ENCODE results near the gene CTSD.
A peak's percentile ranks its signal among the peaks of the same experiment; 100 is the strongest.

The CTSD gene

GRCh38 chr11:1778141-1778911 is 14.6 kb upstream of the CTSD start:
- H3K36me3 Mint-ChIP-seq, result peaks cover 2% of the 10 kb centered on the region
- H3K9me3 Mint-ChIP-seq, result peaks cover 1% of the 10 kb centered on the region
- ATAC-seq (ENCODE audit: low read depth) (no peak), DNase-seq (ENCODE audit: low spot score in 2 of 2) (no peak)
- H3K27ac Mint-ChIP-seq, result no peak overlapping the region
- H3K4me1 Mint-ChIP-seq, result peaks cover 26% of the 10 kb centered on the region
- H3K4me3 Mint-ChIP-seq, result no peak overlapping the region
- H3K27me3 Mint-ChIP-seq, result peaks cover 19% of the 10 kb centered on the region

- ATAC-seq (ENCODE audit: low read depth), result no peak
- no peak for DNase-seq (ENCODE audit: low spot score in 2 of 2)
- Mint-ChIP-seq H3K4me1 (peaks cover 26% of the 10 kb centered on the region), H3K4me3 (no peak overlapping the region), H3K27me3 (peaks cover 20% of the 10 kb centered on the region), H3K27ac (no peak overlapping the region), H3K9me3 (peaks cover 1% of the 10 kb centered on the region), H3K36me3 (peaks cover 2% of the 10 kb centered on the region)
Measured at GRCh38 chr11:1777737-1778136, 14.0 kb upstream of the CTSD start.

GRCh38 chr11:1776944-1777715 is 13.4 kb upstream of the CTSD start:
- no peak overlapping the region for H3K4me3 Mint-ChIP-seq
- H3K9me3 Mint-ChIP-seq, result peaks cover 1% of the 10 kb centered on the region
- peaks cover 24% of the 10 kb centered on the region for H3K4me1 Mint-ChIP-seq
- no peak overlapping the region for H3K27ac Mint-ChIP-seq
- ATAC-seq (ENCODE audit: low read depth), result no peak
- peaks cover 25% of the 10 kb centered on the region for H3K27me3 Mint-ChIP-seq
- no peak for DNase-seq (ENCODE audit: low spot score in 2 of 2)
- peaks cover 2% of the 10 kb centered on the region for H3K36me3 Mint-ChIP-seq

- peaks cover 2% of the 10 kb centered on the region for H3K36me3 Mint-ChIP-seq
- peaks cover 27% of the 10 kb centered on the region for H3K27me3 Mint-ChIP-seq
- peaks cover 1% of the 10 kb centered on the region for H3K9me3 Mint-ChIP-seq
- peaks cover 22% of the 10 kb centered on the region for H3K4me1 Mint-ChIP-seq
- H3K4me3 Mint-ChIP-seq, result no peak overlapping the region
- DNase-seq (ENCODE audit: low spot score in 2 of 2) (no peak), ATAC-seq (ENCODE audit: low read depth) (no peak)
- no peak overlapping the region for H3K27ac Mint-ChIP-seq
Measured at GRCh38 chr11:1776331-1776851, 12.7 kb upstream of the CTSD start.

- Mint-ChIP-seq H3K4me3 (no peak overlapping the region), H3K4me1 (peaks cover 7% of the 10 kb centered on the region), H3K9me3 (peaks cover 1% of the 10 kb centered on the region), H3K27me3 (peaks cover 32% of the 10 kb centered on the region), H3K27ac (no peak overlapping the region), H3K36me3 (peaks cover 2% of the 10 kb centered on the region)
- DNase-seq (ENCODE audit: low spot score in 2 of 2), result no peak
- ATAC-seq (ENCODE audit: low read depth), result no peak
Measured at GRCh38 chr11:1774886-1775285, 11.2 kb upstream of the CTSD start.

- Mint-ChIP-seq H3K4me3 (no peak overlapping the region), H3K27me3 (peaks cover 32% of the 10 kb centered on the region), H3K27ac (no peak overlapping the region), H3K36me3 (peaks cover 2% of the 10 kb centered on the region), H3K4me1 (peaks cover 5% of the 10 kb centered on the region), H3K9me3 (peaks cover 1% of the 10 kb centered on the region)
- ATAC-seq (ENCODE audit: low read depth), result no peak
- DNase-seq (ENCODE audit: low spot score in 2 of 2), result no peak
Measured at GRCh38 chr11:1773994-1774550, 10.3 kb upstream of the CTSD start.

- DNase-seq (ENCODE audit: low spot score in 2 of 2), result no peak
- Mint-ChIP-seq H3K9me3 (peaks cover 1% of the 10 kb centered on the region), H3K27ac (no peak overlapping the region), H3K36me3 (peaks cover 2% of the 10 kb centered on the region), H3K4me1 (peaks cover 5% of the 10 kb centered on the region), H3K4me3 (no peak overlapping the region), H3K27me3 (peaks cover 32% of the 10 kb centered on the region)
- no peak for ATAC-seq (ENCODE audit: low read depth)
Measured at GRCh38 chr11:1773131-1773993, 9.6 kb upstream of the CTSD start.

- H3K4me3 Mint-ChIP-seq, result no peak overlapping the region
Measured at GRCh38 chr11:1772270-1773130, 8.8 kb upstream of the CTSD start.

GRCh38 chr11:1771700-1772099 is 8.0 kb upstream of the CTSD start:
- Mint-ChIP-seq H3K27me3 (peaks cover 26% of the 10 kb centered on the region), H3K4me1 (peaks cover 5% of the 10 kb centered on the region), H3K36me3 (peaks cover 2% of the 10 kb centered on the region), H3K9me3 (peaks cover 1% of the 10 kb centered on the region), H3K4me3 (no peak overlapping the region), H3K27ac (no peak overlapping the region)
- ATAC-seq (ENCODE audit: low read depth) (no peak), DNase-seq (ENCODE audit: low spot score in 2 of 2) (no peak)

More at GRCh38 chr11:1772270-1773130, 8.8 kb upstream of the CTSD start:
- Mint-ChIP-seq H3K27me3 (peaks cover 32% of the 10 kb centered on the region), H3K4me1 (peaks cover 5% of the 10 kb centered on the region), H3K36me3 (peaks cover 2% of the 10 kb centered on the region), H3K27ac (no peak overlapping the region), H3K9me3 (peaks cover 1% of the 10 kb centered on the region)
- no peak for DNase-seq (ENCODE audit: low spot score in 2 of 2)
- peak; percentile 35 for ATAC-seq (ENCODE audit: low read depth)

- Mint-ChIP-seq H3K4me3 (no peak overlapping the region), H3K36me3 (peaks cover 2% of the 10 kb centered on the region), H3K27me3 (peaks cover 25% of the 10 kb centered on the region), H3K9me3 (peaks cover 1% of the 10 kb centered on the region), H3K4me1 (peaks cover 5% of the 10 kb centered on the region), H3K27ac (no peak overlapping the region)
- ATAC-seq (ENCODE audit: low read depth), result no peak
- no peak for DNase-seq (ENCODE audit: low spot score in 2 of 2)
Measured at GRCh38 chr11:1771273-1771672, 7.5 kb upstream of the CTSD start.

- H3K36me3 Mint-ChIP-seq, result peaks cover 2% of the 10 kb centered on the region
- H3K27me3 Mint-ChIP-seq, result peaks cover 25% of the 10 kb centered on the region
- DNase-seq (ENCODE audit: low spot score in 2 of 2) (no peak), ATAC-seq (ENCODE audit: low read depth) (no peak)
- H3K27ac Mint-ChIP-seq, result no peak overlapping the region
- peaks cover 1% of the 10 kb centered on the region for H3K9me3 Mint-ChIP-seq
- H3K4me1 Mint-ChIP-seq, result peaks cover 5% of the 10 kb centered on the region
- H3K4me3 Mint-ChIP-seq, result no peak overlapping the region
Measured at GRCh38 chr11:1770528-1770927, 6.8 kb upstream of the CTSD start.

- DNase-seq (ENCODE audit: low spot score in 2 of 2) (no peak), ATAC-seq (ENCODE audit: low read depth) (no peak)
- H3K27me3 Mint-ChIP-seq, result peaks cover 24% of the 10 kb centered on the region
- H3K27ac Mint-ChIP-seq, result no peak overlapping the region
- H3K9me3 Mint-ChIP-seq, result peaks cover 1% of the 10 kb centered on the region
- H3K4me3 Mint-ChIP-seq, result no peak overlapping the region
- H3K4me1 Mint-ChIP-seq, result peaks cover 5% of the 10 kb centered on the region
- peaks cover 1% of the 10 kb centered on the region for H3K36me3 Mint-ChIP-seq
Measured at GRCh38 chr11:1770061-1770460, 6.3 kb upstream of the CTSD start.
